ENCODE results near the gene ABHD11. TPM values are rescaled to one million over a fixed set of nuclear protein-coding genes. Genes with fewer than 3 reads are reported as not detected.
"Not testable (repeated sequence)": the region's sequence is repeated elsewhere in the genome, so short reads cannot be mapped to it uniquely, and the experiment has no call there.

ABHD11 gene
- 10 to 100 TPM in 5 of 6 donors, not detected in 1; 10.8 to 18.9 (median 14.0) TPM for polyA plus RNA-seq (ENCODE audit: low read depth in 6 of 6)

- Mint-ChIP-seq H3K27me3 (peaks cover 0 to 17% (median 7%) of the 10 kb centered on the region in 3 donors), H3K4me3 (peak within 1 kb of the TSS; percentile 90 to 97 (median 96)), H3K9me3 (no peaks in the 10 kb centered on the region), H3K27ac (peak within 1 kb of the TSS; percentile 76 to 98 (median 97)), H3K36me3 (no peaks in the 10 kb centered on the region), H3K4me1 (peaks cover 20 to 36% (median 32%) of the 10 kb centered on the region in 3 donors)
- peak; percentile 97 for DNase-seq
- peak; percentile 85 to 87 for ATAC-seq (ENCODE audit: low read depth in 2 of 2)
Observed at GRCh38 chr7:73738612-73739386, at the start of gene ABHD11. Gene ABHD11 (minus strand): TSS chr7:73738802. CDS start chr7:73738770, 32 bp downstream.

- peaks cover 0 to 23% (median 11%) of the 10 kb centered on the region in 7 donors for H3K9me3 Mint-ChIP-seq
- H3K27ac Mint-ChIP-seq; ATAC-seq (ENCODE audit: low read depth in 2 of 2); H3K36me3 Mint-ChIP-seq; H3K4me1 Mint-ChIP-seq; DNase-seq: not testable (repeated sequence)
- peaks cover 0 to 16% (median 8%) of the 10 kb centered on the region in 3 donors for H3K27me3 Mint-ChIP-seq
- peak overlapping the region in 1 of 8 donors; percentile 61 for H3K4me3 Mint-ChIP-seq
Observed at GRCh38 chr7:73787786-73788048, 49.1 kb upstream of the ABHD11 start.

- Mint-ChIP-seq H3K4me1 (no peaks in the 10 kb centered on the region), H3K4me3 (no peak overlapping the region), H3K9me3 (peaks cover 0 to 29% (median 11%) of the 10 kb centered on the region in 7 donors), H3K27ac (no peak overlapping the region), H3K36me3 (peaks cover 0 to 4% of the 10 kb centered on the region in 2 donors), H3K27me3 (peaks cover 0 to 11% (median under 1%) of the 10 kb centered on the region in 3 donors)
- ATAC-seq (ENCODE audit: low read depth in 2 of 2) (no peak), DNase-seq (no peak)
Observed at GRCh38 chr7:73786588-73786987, 48.0 kb upstream of the ABHD11 start.

GRCh38 chr7:73779517-73779916 is 40.9 kb upstream of the ABHD11 start:
- no peak overlapping the region for H3K4me3 Mint-ChIP-seq
- ATAC-seq (ENCODE audit: low read depth in 2 of 2) (no peak), DNase-seq (no peak)

GRCh38 chr7:73778801-73779389 is 40.3 kb upstream of the ABHD11 start:
- Mint-ChIP-seq H3K9me3 (peaks cover 0 to 17% (median 8%) of the 10 kb centered on the region in 7 donors), H3K27me3 (peaks cover 0 to 31% (median 8%) of the 10 kb centered on the region in 3 donors), H3K36me3 (peaks cover 0 to 8% of the 10 kb centered on the region in 2 donors), H3K27ac (no peak overlapping the region), H3K4me1 (no peaks in the 10 kb centered on the region), H3K4me3 (no peak overlapping the region)
- ATAC-seq (ENCODE audit: low read depth in 2 of 2) (no peak), DNase-seq (no peak)

More at GRCh38 chr7:73779517-73779916, 40.9 kb upstream of the ABHD11 start:
- Mint-ChIP-seq H3K9me3 (peaks cover 0 to 17% (median 10%) of the 10 kb centered on the region in 7 donors), H3K4me1 (no peaks in the 10 kb centered on the region), H3K27me3 (peaks cover 0 to 26% (median 3%) of the 10 kb centered on the region in 3 donors), H3K36me3 (peaks cover 0 to 8% of the 10 kb centered on the region in 2 donors), H3K27ac (no peak overlapping the region)

- Mint-ChIP-seq H3K27ac (no peak overlapping the region), H3K36me3 (no peaks in the 10 kb centered on the region), H3K27me3 (peaks cover 18 to 55% (median 21%) of the 10 kb centered on the region in 3 donors), H3K4me3 (no peak overlapping the region), H3K4me1 (peaks cover 4 to 24% (median 5%) of the 10 kb centered on the region in 3 donors), H3K9me3 (peaks cover 0 to 4% (median 0%) of the 10 kb centered on the region in 7 donors)
- ATAC-seq (ENCODE audit: low read depth in 2 of 2) (no peak), DNase-seq (no peak)
Observed at GRCh38 chr7:73774923-73775322, 36.3 kb upstream of the ABHD11 start.

- no peaks in the 10 kb centered on the region for H3K36me3 Mint-ChIP-seq
- H3K27ac Mint-ChIP-seq, result no peak overlapping the region
- ATAC-seq (ENCODE audit: low read depth in 2 of 2) (no peak), DNase-seq (no peak)
- peaks cover 0 to 4% (median 0%) of the 10 kb centered on the region in 7 donors for H3K9me3 Mint-ChIP-seq
- H3K4me1 Mint-ChIP-seq, result peaks cover 4 to 29% (median 8%) of the 10 kb centered on the region in 3 donors
- H3K4me3 Mint-ChIP-seq, result no peak overlapping the region
- peaks cover 21 to 57% (median 24%) of the 10 kb centered on the region in 3 donors for H3K27me3 Mint-ChIP-seq
Observed at GRCh38 chr7:73773700-73774517, 35.3 kb upstream of the ABHD11 start.

- Mint-ChIP-seq H3K36me3 (no peaks in the 10 kb centered on the region), H3K27me3 (peaks cover 32 to 73% (median 50%) of the 10 kb centered on the region in 3 donors), H3K4me1 (peaks cover 4 to 29% (median 8%) of the 10 kb centered on the region in 3 donors), H3K9me3 (peaks cover 0 to 4% (median 2%) of the 10 kb centered on the region in 7 donors), H3K27ac (no peak overlapping the region), H3K4me3 (peak overlapping the region in 7 of 8 donors; percentile 59 to 87 (median 69))
- DNase-seq (no peak), ATAC-seq (ENCODE audit: low read depth in 2 of 2) (no peak)
Observed at GRCh38 chr7:73770860-73771670, 32.5 kb upstream of the ABHD11 start.

- H3K27ac Mint-ChIP-seq, result no peak within 1 kb of the TSS
- peaks cover 32 to 73% (median 50%) of the 10 kb centered on the region in 3 donors for H3K27me3 Mint-ChIP-seq
- H3K4me3 Mint-ChIP-seq, result peak within 1 kb of the TSS in 7 of 8 donors; percentile 59 to 82 (median 68)
- DNase-seq, result peak; percentile 17
- H3K9me3 Mint-ChIP-seq, result peaks cover 0 to 4% (median 2%) of the 10 kb centered on the region in 7 donors
- peaks cover 4 to 29% (median 8%) of the 10 kb centered on the region in 3 donors for H3K4me1 Mint-ChIP-seq
- no peaks in the 10 kb centered on the region for H3K36me3 Mint-ChIP-seq
- peak; percentile 70 to 76 for ATAC-seq (ENCODE audit: low read depth in 2 of 2)
Observed at GRCh38 chr7:73770002-73770859, 31.6 kb upstream of the ABHD11 start, which contains the start of gene CLDN3. Gene CLDN3 (minus strand): TSS chr7:73770270. CDS start chr7:73770049, 221 bp downstream.

- H3K27me3 Mint-ChIP-seq, result peaks cover 32 to 68% (median 50%) of the 10 kb centered on the region in 3 donors
- H3K4me1 Mint-ChIP-seq, result peaks cover 4 to 29% (median 8%) of the 10 kb centered on the region in 3 donors
- H3K9me3 Mint-ChIP-seq, result peaks cover 0 to 3% (median 0%) of the 10 kb centered on the region in 7 donors
- DNase-seq (no peak), ATAC-seq (ENCODE audit: low read depth in 2 of 2) (no peak)
- no peaks in the 10 kb centered on the region for H3K36me3 Mint-ChIP-seq
- H3K4me3 Mint-ChIP-seq, result peak overlapping the region in 4 of 8 donors; percentile 29 to 75 (median 56)
- no peak overlapping the region for H3K27ac Mint-ChIP-seq
Observed at GRCh38 chr7:73769481-73770001, 30.9 kb upstream of the ABHD11 start.

GRCh38 chr7:73768641-73769480 is 30.3 kb upstream of the ABHD11 start:
- Mint-ChIP-seq H3K4me3 (peak overlapping the region in 3 of 8 donors; percentile 26 to 79 (median 33)), H3K4me1 (peaks cover 4 to 29% (median 8%) of the 10 kb centered on the region in 3 donors), H3K27ac (no peak overlapping the region), H3K36me3 (no peaks in the 10 kb centered on the region), H3K27me3 (peaks cover 28 to 63% (median 50%) of the 10 kb centered on the region in 3 donors), H3K9me3 (peaks cover 0 to 3% (median 0%) of the 10 kb centered on the region in 7 donors)
- DNase-seq, result no peak
- ATAC-seq (ENCODE audit: low read depth in 2 of 2), result no peak
